Activated CD4-positive, alpha-beta T cell treated with anti-CD3 and anti-CD28 coated beads for 36 hours (primary cell): ENCODE results near the gene TBC1D2. TPM values are rescaled to one million over a fixed set of nuclear protein-coding genes. Genes with fewer than 3 reads are reported as not detected.

Experiments used
- ATAC-seq: fragments of 200-7000 bp; cut with Tn5 transposase; one replicate; pipeline ENCODE4 v1.10.0; 2021; ENCODE audit warnings: mild to moderate bottlenecking, moderate library complexity
- CTCF ChIA-PET: fragments of 350-600 bp; sonication (Branson Sonifier 250); formaldehyde crosslinking; loops from one replicate; lab custom pipeline; 2021; ENCODE audit warnings: antibody characterized with exemption; lab: Charles Lee
- POLR2A ChIA-PET: fragments of 350-600 bp; sonication (Branson Sonifier 250); formaldehyde crosslinking; loops from one replicate; lab custom pipeline; 2021; ENCODE audit warnings: antibody characterized with exemption, inconsistent platforms; lab: Charles Lee
- DNase-seq: peaks from one replicate; pipeline ENCODE4 v3.0.0-alpha.2; 2020
- H3K27ac Mint-ChIP-seq: one replicate; pipeline ENCODE4 v1.8.0; 2021; ENCODE audit warnings: mixed read lengths
- H3K27me3 Mint-ChIP-seq: one replicate; pipeline ENCODE4 v1.8.0; 2021; ENCODE audit warnings: mixed read lengths
- H3K36me3 Mint-ChIP-seq: one replicate; pipeline ENCODE4 v1.8.0; 2021; ENCODE audit warnings: low read depth, mixed read lengths
- H3K4me1 Mint-ChIP-seq: one replicate; pipeline ENCODE4 v1.8.0; 2021; ENCODE audit warnings: mixed read lengths
- H3K4me3 Mint-ChIP-seq: one replicate; pipeline ENCODE4 v1.8.0; 2021; ENCODE audit warnings: mild to moderate bottlenecking, moderate library complexity, mixed read lengths
- H3K9me3 Mint-ChIP-seq: one replicate; pipeline ENCODE4 v1.8.0; 2021; ENCODE audit warnings: low read depth, mixed read lengths
- intact Hi-C, 2 experiments: fragments of 100-400 bp; cut with DNase I in 1 of 2; cut with micrococcal nuclease in 1 of 2; formaldehyde crosslinking; loops; one replicate each; pipeline versions ENCODE4 v1.14.2 to v1.15.1; 2022 to 2024; cut with DNase I, micrococcal nuclease
- total RNA-seq, 2 experiments: library from RNA; stranded (reverse); gene quantifications; one replicate each; pipeline ENCODE4 v1.2.3, GENCODE V29; 2021

TBC1D2 gene
- 1 to 10 TPM; 2.8 to 3.2 TPM for total RNA-seq

- Mint-ChIP-seq H3K36me3 (no peaks in the 10 kb centered on the region), H3K4me3 (peak within 1 kb of the TSS; percentile 94), H3K27ac (peak within 1 kb of the TSS; percentile 98), H3K27me3 (no peaks in the 10 kb centered on the region), H3K9me3 (no peaks in the 10 kb centered on the region), H3K4me1 (peaks cover 17% of the 10 kb centered on the region)
- peak; percentile 99 for DNase-seq
- intact Hi-C loops, result loop anchor here (1.0 to 10.0 kb wide), 17 partner anchors 63 to 997 kb away; partner anchors contain the start of genes CORO2A (in 2 of the 2), NANS (in 2 of the 2), XPA (in 2 of the 2) and ANKS6 (in 1 of the 2)
- ChIA-PET CTCF (interaction anchor here (0.6 to 2.7 kb wide), 27 partner anchors 8 to 796 kb away, joined by 3 to 16 read pairs (median 4); partner anchors contain the start of genes CORO2A, TRIM14 and TRMO), POLR2A (interaction anchor here (0.9 to 1.0 kb wide), 4 partner anchors 137 to 199 kb away, joined by 3 to 10 read pairs (median 4); partner anchors contain the start of genes NANS and TRIM14)
- peak; percentile 87 for ATAC-seq
Measured at GRCh38 chr9:98255578-98256296, at the start of gene TBC1D2. TBC1D2 (minus strand) TSS chr9:98255649; CDS start chr9:98255541, 108 bp downstream.

- H3K27me3 Mint-ChIP-seq, result no peaks in the 10 kb centered on the region
- H3K27ac Mint-ChIP-seq, result no peak overlapping the region
- ChIA-PET POLR2A (no interaction called here), CTCF (interaction anchor here (1.3 kb wide), 1 partner anchor 10 kb away, joined by 4 read pairs; no protein-coding TSS in a partner anchor)
- ATAC-seq (no peak), DNase-seq (no peak)
- no peaks in the 10 kb centered on the region for H3K36me3 Mint-ChIP-seq
- no peak overlapping the region for H3K4me3 Mint-ChIP-seq
- no peaks in the 10 kb centered on the region for H3K4me1 Mint-ChIP-seq
- no peaks in the 10 kb centered on the region for H3K9me3 Mint-ChIP-seq
- intact Hi-C loops, result no loop called here
Measured at GRCh38 chr9:98304381-98304780, 48.9 kb upstream of the TBC1D2 start.

- H3K27me3 Mint-ChIP-seq, result no peaks in the 10 kb centered on the region
- ATAC-seq (no peak), DNase-seq (no peak)
- intact Hi-C loops, result no loop called here
- no peak overlapping the region for H3K4me3 Mint-ChIP-seq
- no peaks in the 10 kb centered on the region for H3K36me3 Mint-ChIP-seq
- POLR2A ChIA-PET, result no interaction called here
- H3K27ac Mint-ChIP-seq, result no peak overlapping the region
- H3K4me1 Mint-ChIP-seq, result no peaks in the 10 kb centered on the region
- H3K9me3 Mint-ChIP-seq, result no peaks in the 10 kb centered on the region
- CTCF ChIA-PET, result interaction anchor here (1.3 to 1.4 kb wide), 2 partner anchors 11 to 13 kb away, joined by 4 read pairs; no protein-coding TSS in a partner anchor
Measured at GRCh38 chr9:98303633-98304125, 48.2 kb upstream of the TBC1D2 start.

- no peak for ATAC-seq
- ChIA-PET CTCF (interaction anchor here (1.0 to 1.4 kb wide), 3 partner anchors 12 to 111 kb away, joined by 3 to 4 read pairs (median 4); no protein-coding TSS in a partner anchor), POLR2A (no interaction called here)
- H3K4me3 Mint-ChIP-seq, result no peak overlapping the region
- no peaks in the 10 kb centered on the region for H3K36me3 Mint-ChIP-seq
- DNase-seq, result no peak
- H3K27ac Mint-ChIP-seq, result no peak overlapping the region
- H3K27me3 Mint-ChIP-seq, result no peaks in the 10 kb centered on the region
- no peaks in the 10 kb centered on the region for H3K9me3 Mint-ChIP-seq
- intact Hi-C loops, result no loop called here
- H3K4me1 Mint-ChIP-seq, result no peaks in the 10 kb centered on the region
Measured at GRCh38 chr9:98302938-98303632, 47.6 kb upstream of the TBC1D2 start.

GRCh38 chr9:98302150-98302549, 46.7 kb upstream of the TBC1D2 start:
- Mint-ChIP-seq H3K27me3 (no peaks in the 10 kb centered on the region), H3K4me3 (no peak overlapping the region), H3K9me3 (no peaks in the 10 kb centered on the region), H3K4me1 (no peaks in the 10 kb centered on the region), H3K36me3 (no peaks in the 10 kb centered on the region), H3K27ac (no peak overlapping the region)
- ChIA-PET CTCF (interaction anchor here (1.0 to 1.4 kb wide), 2 partner anchors 14 to 112 kb away, joined by 3 to 4 read pairs; no protein-coding TSS in a partner anchor), POLR2A (no interaction called here)
- intact Hi-C loops, result no loop called here
- DNase-seq (no peak), ATAC-seq (no peak)

GRCh38 chr9:98300611-98301010, 45.2 kb upstream of the TBC1D2 start:
- Mint-ChIP-seq H3K9me3 (no peaks in the 10 kb centered on the region), H3K4me1 (no peaks in the 10 kb centered on the region), H3K36me3 (no peaks in the 10 kb centered on the region), H3K4me3 (no peak overlapping the region), H3K27me3 (no peaks in the 10 kb centered on the region), H3K27ac (no peak overlapping the region)
- ChIA-PET CTCF (interaction anchor here (0.8 kb wide), 1 partner anchor 139 kb away, joined by 3 read pairs; no protein-coding TSS in a partner anchor), POLR2A (no interaction called here)
- DNase-seq (no peak), ATAC-seq (no peak)
- intact Hi-C loops, result no loop called here

- intact Hi-C loops, result no loop called here
- DNase-seq (no peak), ATAC-seq (no peak)
- POLR2A ChIA-PET, result no interaction called here
- Mint-ChIP-seq H3K27me3 (peaks cover 2% of the 10 kb centered on the region), H3K36me3 (no peaks in the 10 kb centered on the region), H3K27ac (no peak overlapping the region), H3K4me1 (no peaks in the 10 kb centered on the region), H3K9me3 (no peaks in the 10 kb centered on the region), H3K4me3 (no peak overlapping the region)
- CTCF ChIA-PET, result interaction anchor here (2.3 kb wide), 1 partner anchor 16 kb away, joined by 9 read pairs; no protein-coding TSS in a partner anchor
Measured at GRCh38 chr9:98298476-98298875, 43.0 kb upstream of the TBC1D2 start.

- ATAC-seq, result no peak
- Mint-ChIP-seq H3K36me3 (no peaks in the 10 kb centered on the region), H3K4me3 (no peak overlapping the region), H3K4me1 (no peaks in the 10 kb centered on the region), H3K27ac (no peak overlapping the region), H3K9me3 (no peaks in the 10 kb centered on the region), H3K27me3 (peaks cover 5% of the 10 kb centered on the region)
- DNase-seq, result no peak
- POLR2A ChIA-PET, result no interaction called here
- CTCF ChIA-PET, result interaction anchor here (0.8 kb wide), 1 partner anchor 10 kb away, joined by 3 read pairs; no protein-coding TSS in a partner anchor
- intact Hi-C loops, result no loop called here
Measured at GRCh38 chr9:98295824-98296223, 40.4 kb upstream of the TBC1D2 start.

- ChIA-PET CTCF (interaction anchor here (0.6 kb wide), 3 partner anchors 86 to 433 kb away, joined by 3 to 4 read pairs (median 3); no protein-coding TSS in a partner anchor), POLR2A (no interaction called here)
- H3K4me3 Mint-ChIP-seq, result no peak overlapping the region
- no peaks in the 10 kb centered on the region for H3K9me3 Mint-ChIP-seq
- H3K4me1 Mint-ChIP-seq, result no peaks in the 10 kb centered on the region
- no peak overlapping the region for H3K27ac Mint-ChIP-seq
- no peaks in the 10 kb centered on the region for H3K36me3 Mint-ChIP-seq
- ATAC-seq (no peak), DNase-seq (no peak)
- H3K27me3 Mint-ChIP-seq, result peaks cover 5% of the 10 kb centered on the region
- intact Hi-C loops, result no loop called here
Measured at GRCh38 chr9:98291820-98292219, 36.4 kb upstream of the TBC1D2 start.

GRCh38 chr9:98290411-98290810, 35.0 kb upstream of the TBC1D2 start:
- H3K4me1 Mint-ChIP-seq, result no peaks in the 10 kb centered on the region
- H3K4me3 Mint-ChIP-seq, result no peak overlapping the region
- no peak overlapping the region for H3K27ac Mint-ChIP-seq
- intact Hi-C loops, result no loop called here
- no peak for ATAC-seq
- ChIA-PET CTCF (no interaction called here), POLR2A (no interaction called here)
- peaks cover 5% of the 10 kb centered on the region for H3K27me3 Mint-ChIP-seq
- H3K9me3 Mint-ChIP-seq, result no peaks in the 10 kb centered on the region
- no peaks in the 10 kb centered on the region for H3K36me3 Mint-ChIP-seq
- no peak for DNase-seq

- Mint-ChIP-seq H3K4me1 (no peaks in the 10 kb centered on the region), H3K4me3 (no peak overlapping the region), H3K27ac (no peak overlapping the region), H3K36me3 (no peaks in the 10 kb centered on the region), H3K9me3 (no peaks in the 10 kb centered on the region), H3K27me3 (peaks cover 5% of the 10 kb centered on the region)
- ATAC-seq (no peak), DNase-seq (no peak)
- POLR2A ChIA-PET, result no interaction called here
- intact Hi-C loops, result no loop called here
- CTCF ChIA-PET, result interaction anchor here (0.6 kb wide), 1 partner anchor 587 kb away, joined by 3 read pairs; no protein-coding TSS in a partner anchor
Measured at GRCh38 chr9:98289614-98290201, 34.3 kb upstream of the TBC1D2 start.
